DMS 273 (cell line): ENCODE measurements around the gene INAFM1.
A peak's percentile ranks its signal among the peaks of the same experiment; 100 is the strongest.
"Not testable (repeated sequence)": the region's sequence is repeated elsewhere in the genome, so short reads cannot be mapped to it uniquely, and the experiment has no call there.

Experiments used
- DNase-seq: peaks from one replicate; lab custom pipeline; 2025; ENCODE audit not compliant: unreplicated experiment; lab: John Stamatoyannopoulos, UW

INAFM1 gene

GRCh38 chr19:47240996-47241918 lies 33.4 kb upstream of the INAFM1 start:
- DNase-seq = peak; percentile 93

- DNase-seq = no peak
Measured at GRCh38 chr19:47241919-47242577, 32.6 kb upstream of the INAFM1 start.

- no peak for DNase-seq
Measured at GRCh38 chr19:47243364-47243775, 31.3 kb upstream of the INAFM1 start.

GRCh38 chr19:47243776-47244547 lies 30.7 kb upstream of the INAFM1 start:
- DNase-seq = peak; percentile 98

GRCh38 chr19:47247308-47247990 lies 27.2 kb upstream of the INAFM1 start:
- peak; percentile 86 for DNase-seq

- not testable (repeated sequence) for DNase-seq
Measured at GRCh38 chr19:47253016-47253415, 21.7 kb upstream of the INAFM1 start.

GRCh38 chr19:47253467-47253881 lies 21.2 kb upstream of the INAFM1 start:
- peak; percentile 56 for DNase-seq

GRCh38 chr19:47253970-47254369 lies 20.7 kb upstream of the INAFM1 start:
- no peak for DNase-seq

- peak; percentile 99 for DNase-seq
Measured at GRCh38 chr19:47255879-47256692, 18.6 kb upstream of the INAFM1 start, which contains the start of gene CCDC9. CCDC9 (plus strand) TSS chr19:47256525; CDS start chr19:47258401, 1,876 bp downstream.

GRCh38 chr19:47256693-47257410 lies 17.8 kb upstream of the INAFM1 start:
- peak; percentile 100 for DNase-seq

GRCh38 chr19:47257411-47258169 lies 17.1 kb upstream of the INAFM1 start:
- DNase-seq = no peak

GRCh38 chr19:47258434-47258833 lies 16.3 kb upstream of the INAFM1 start:
- no peak for DNase-seq

- no peak for DNase-seq
Measured at GRCh38 chr19:47258895-47259555, 15.7 kb upstream of the INAFM1 start.

GRCh38 chr19:47260476-47260875 lies 14.2 kb upstream of the INAFM1 start:
- DNase-seq = no peak

- not testable (repeated sequence) for DNase-seq
Measured at GRCh38 chr19:47261946-47262793, 12.5 kb upstream of the INAFM1 start.

GRCh38 chr19:47264629-47265028 lies 10.1 kb upstream of the INAFM1 start:
- DNase-seq = no peak

GRCh38 chr19:47266401-47266941 lies 8.2 kb upstream of the INAFM1 start:
- DNase-seq = no peak
